ELF-1 (cell line): ENCODE measurements around the gene LRRC8A.
"Not testable (repeated sequence)": the region's sequence is repeated elsewhere in the genome, so short reads cannot be mapped to it uniquely, and the experiment has no call there.

Source experiments
- DNase-seq: peaks from one replicate; pipeline ENCODE4 v3.0.0-alpha.2; 2016; ENCODE audit warnings: low read depth, low spot score

LRRC8A gene

DNA sequence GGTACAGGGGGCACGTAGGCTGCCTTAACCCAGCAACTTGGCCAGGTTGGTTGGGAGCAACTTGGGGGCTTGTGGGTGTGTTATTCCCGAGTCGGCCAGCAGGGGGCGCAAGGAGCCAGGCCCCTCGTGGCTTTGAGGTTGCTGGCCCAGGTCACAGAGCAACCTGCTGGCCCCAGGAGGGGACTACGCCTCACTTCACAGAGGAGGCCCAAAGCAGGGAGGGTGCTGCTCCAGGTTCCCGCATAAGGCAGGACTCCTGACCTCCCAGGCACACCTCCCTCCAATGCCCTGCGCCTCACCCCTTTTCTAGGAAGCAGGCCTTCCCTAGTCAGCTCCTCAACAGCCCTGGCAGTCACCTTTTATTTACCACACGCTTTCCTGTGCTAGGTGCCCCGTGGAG lies 18.3 kb upstream of the LRRC8A start:
- peak; percentile 94 for DNase-seq

DNA sequence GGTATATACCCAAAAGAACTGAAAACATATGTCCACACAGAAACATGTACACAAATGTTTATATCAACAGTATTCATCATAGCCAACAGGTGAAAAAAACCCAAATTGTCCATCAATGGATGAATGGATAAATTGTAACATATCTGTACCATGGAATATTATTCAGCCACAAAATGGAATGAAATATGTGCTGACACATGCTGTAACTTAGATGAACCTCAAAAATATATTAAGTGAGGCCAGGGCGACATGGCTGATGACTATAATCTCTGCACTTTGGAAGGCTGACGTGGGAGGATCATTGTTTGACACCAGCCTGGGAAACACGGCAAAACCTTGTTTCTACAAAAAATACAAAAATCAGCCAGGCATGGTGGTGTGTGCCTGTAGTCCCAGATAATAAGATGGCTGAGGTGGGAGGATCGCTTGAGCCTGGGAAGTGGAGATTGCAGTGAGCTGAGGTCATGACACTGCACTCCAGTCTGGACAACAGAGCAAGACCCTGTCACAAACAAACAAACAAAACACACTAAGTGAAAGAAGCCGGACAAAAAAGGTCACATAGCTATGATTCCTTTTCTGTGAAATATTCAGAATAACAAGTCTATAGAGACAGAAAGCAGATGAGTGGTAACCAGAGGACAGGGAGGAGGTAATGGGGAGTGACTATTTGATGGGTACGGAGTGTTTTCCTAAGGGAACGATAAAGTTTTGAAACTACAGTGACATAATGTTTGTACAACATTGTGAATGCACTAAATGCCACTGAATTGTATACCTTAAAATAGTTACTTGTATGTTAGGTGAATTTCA lies 11.6 kb upstream of the LRRC8A start:
- no peak for DNase-seq

GRCh38 chr9:128870941-128871265 lies 11.0 kb upstream of the LRRC8A start:
- DNase-seq: not testable (repeated sequence)

DNA sequence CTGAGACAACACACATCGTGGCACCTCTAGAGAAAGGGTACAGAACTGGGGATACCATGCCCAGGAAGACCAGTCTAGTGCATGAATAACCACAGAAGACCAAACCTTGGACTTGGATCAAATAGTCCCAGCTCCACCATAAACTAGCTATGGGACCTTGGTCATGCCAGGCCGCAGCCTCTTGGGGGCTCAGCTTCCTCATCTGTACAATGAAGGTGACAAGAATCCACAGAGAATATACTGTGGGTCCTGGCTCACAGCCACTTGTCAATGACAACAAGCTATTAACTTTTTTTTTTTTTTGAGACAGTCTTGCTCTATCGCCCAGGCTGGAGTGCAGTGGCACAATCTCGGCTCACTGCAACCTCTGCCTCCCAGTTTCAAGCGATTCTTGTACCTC lies 4.1 kb upstream of the LRRC8A start:
- no peak for DNase-seq

DNA sequence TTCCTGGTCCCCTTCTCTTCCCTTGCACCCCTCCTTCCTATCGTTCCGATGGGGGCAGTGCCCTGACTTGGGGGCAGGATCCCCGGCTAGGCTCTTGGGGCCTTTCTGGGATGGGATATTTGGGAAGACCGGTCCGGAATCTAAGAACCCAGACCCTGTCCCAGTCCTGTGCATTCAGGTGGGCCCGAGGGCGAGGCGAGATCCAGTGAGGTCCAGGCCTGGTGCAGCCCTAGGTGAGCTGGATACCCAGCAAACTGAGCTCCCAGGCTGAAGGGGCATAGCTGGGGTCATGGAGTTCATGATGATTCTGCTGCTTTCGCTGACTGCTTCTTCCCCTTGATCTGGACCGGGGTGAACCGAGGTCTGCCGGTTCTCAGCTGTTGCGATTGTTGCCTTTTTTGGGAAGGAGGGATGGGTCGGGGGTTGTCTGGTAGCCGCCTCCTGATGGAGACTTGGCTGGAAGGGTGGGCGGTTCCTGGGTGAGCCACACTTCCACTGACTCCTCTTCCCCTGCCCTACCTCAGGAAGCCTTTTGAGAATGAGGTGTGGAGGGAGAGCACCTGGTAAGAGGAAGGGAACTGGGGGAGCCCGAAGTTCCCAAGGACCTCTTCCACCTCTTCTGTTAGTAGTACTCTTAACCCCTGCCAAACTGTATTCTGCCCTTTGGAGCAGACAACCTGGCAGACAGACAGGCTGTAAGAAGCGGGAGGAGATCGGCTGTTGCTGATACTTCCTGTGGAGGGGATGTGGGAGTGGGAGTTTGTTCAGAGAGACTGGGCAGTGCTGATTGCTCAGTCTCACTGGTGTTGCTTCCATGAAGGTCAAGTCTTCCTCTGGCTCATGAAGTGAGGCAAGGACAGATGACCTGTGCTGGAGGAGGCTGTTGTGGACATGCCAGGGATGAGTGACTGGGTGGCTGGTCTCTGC lies 1.0 kb downstream of the LRRC8A start:
- peak; percentile 62 for DNase-seq

DNA sequence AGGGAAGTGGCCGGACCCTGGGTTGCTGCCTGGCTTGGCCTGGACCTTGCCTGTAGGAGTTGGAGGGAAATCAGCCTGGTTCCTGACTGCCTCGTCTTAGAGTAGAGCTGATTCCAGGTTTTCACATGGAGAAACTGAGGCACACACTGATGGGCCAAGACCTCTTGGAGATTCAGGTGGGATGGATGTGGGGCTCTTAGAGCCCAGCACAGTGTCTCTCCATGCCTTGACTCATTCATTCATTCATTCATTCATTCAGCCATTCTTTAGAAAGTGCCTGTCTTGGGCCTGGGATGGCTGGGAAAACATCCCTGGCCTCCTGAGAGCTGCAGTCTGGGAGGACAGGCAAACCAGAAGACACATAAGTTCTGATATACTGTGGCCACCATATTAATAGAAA lies 2.2 kb downstream of the LRRC8A start:
- DNase-seq: no peak

DNA sequence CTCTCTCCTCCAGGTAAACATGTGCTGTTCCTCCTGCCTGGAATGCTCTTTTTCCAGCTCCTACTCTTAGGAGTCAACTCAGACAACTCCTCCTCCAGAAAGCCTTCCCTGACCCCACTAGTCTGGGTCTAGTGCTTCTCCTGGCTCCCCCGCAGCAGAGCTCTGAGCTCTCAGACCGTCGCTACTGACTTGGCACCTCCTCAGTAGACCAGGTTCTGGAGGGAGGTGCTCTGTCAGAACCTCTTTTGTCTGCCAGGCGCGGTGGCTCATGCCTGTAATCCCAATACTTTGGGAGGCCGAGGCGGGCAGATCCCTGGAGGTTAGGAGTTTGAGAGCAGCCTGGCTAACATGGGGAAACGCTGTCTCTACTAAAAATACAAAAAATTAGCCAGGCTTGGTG lies 3.4 kb downstream of the LRRC8A start:
- DNase-seq: no peak

DNA sequence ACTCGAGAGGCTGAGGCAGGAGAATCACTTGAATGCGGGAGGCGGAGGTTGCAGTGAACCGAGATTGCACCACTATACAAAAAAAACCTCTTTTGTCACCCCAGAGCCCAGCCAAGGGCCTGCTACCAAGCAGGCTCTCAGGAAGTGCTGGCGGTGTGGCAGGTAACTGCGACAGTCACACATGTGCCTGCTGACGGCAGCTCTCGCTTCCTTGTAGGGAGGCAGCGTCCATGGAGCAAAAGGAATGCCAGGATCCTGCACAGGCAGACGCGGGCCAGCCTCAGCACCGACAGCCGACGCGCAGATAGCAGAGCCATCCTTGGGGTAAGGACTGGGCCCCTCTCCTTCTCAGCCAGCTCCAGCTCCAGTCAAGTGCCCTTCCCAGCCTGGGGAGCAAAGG lies 3.9 kb downstream of the LRRC8A start:
- DNase-seq: no peak

- no peak for DNase-seq
Measured at GRCh38 chr9:128886211-128886891, 4.4 kb downstream of the LRRC8A start.

GRCh38 chr9:128887049-128887448 lies 5.1 kb downstream of the LRRC8A start:
- no peak for DNase-seq

- peak; percentile 80 for DNase-seq
Measured at GRCh38 chr9:128887914-128888350, 6.0 kb downstream of the LRRC8A start.

DNA sequence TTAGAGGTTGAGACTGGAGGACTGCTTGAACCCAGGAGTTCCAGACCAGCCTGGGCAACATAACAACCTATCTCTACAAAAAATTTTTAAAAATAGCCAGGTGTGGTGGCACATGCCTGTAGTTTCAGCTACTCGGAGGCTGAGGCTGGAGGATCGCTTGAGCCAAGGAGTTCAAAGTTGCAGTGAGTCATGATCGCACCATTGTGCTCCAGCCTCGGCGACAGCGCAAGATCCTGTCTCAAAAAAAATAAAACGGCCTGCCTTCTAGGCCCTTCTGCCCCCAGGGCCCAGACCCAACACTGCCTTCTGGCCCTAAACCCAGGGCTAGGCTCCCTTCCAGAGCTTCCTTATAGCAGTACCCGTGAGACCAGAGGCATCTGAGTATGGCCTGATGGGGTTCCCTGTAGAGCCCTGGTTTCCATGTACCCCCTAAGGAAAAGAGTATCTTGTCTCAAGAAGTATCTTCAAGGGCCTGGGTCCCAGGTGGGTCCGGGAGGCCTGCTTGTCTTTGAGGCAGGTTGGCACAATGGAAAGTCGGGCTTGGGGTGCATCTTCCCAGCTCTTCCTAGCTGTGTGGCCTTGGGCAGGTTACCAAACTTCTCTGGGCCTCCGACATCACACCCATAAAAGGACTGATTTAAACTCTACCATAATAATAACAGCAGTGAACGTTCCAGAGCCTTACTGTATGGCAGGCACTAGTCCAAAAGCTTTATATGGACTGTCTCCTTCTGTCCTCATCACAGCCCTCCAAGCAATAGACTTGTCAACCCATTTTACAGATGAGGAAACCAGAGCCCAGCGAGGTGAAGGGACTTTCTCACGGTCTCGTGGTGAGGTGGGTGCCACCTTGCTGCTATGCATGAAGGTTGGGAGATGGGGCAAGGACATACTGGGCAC lies 9.6 kb downstream of the LRRC8A start:
- DNase-seq: no peak

- DNase-seq: no peak
Measured at GRCh38 chr9:128892221-128892921, 10.4 kb downstream of the LRRC8A start.

DNA sequence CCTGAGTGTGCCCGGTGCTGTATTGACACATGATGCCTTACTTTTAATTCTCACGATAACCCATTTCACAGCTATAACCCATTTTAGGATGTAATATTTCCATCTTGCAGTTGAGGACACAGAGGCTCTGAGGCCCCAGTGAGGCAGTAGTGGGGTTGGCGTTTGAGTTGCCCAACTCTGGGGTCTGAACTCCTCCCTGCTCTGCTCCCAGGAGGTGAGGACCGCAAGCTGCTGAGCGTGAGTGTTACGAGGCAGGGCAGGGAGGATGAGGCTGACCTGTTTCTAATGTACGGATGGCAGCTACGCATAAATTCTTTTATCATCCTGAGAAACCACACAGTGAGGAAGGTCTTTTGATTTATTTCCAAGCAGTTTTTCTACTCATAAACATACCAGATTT lies 11.4 kb downstream of the LRRC8A start:
- DNase-seq: no peak

- DNase-seq: no peak
Measured at GRCh38 chr9:128894764-128895163, 12.8 kb downstream of the LRRC8A start.

DNA sequence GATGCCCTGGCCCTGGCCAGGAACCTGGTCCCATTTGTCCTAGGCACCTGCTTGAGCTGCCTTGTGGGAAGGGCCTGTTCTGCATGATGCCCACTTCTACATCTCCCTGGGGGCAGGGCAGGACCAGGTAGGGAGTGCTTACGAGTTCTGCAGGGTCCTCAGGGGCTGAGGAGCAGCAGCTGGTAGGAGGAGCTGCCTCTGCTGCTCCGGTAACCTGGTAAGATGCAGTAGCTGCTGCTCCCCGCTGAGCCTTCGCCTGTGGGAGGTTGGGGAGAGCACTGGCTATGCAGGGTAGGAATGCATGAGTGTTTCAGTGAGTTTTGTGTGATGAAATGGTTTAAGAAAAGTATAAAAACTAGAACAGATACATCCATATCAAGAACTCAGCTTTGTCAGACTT lies 13.6 kb downstream of the LRRC8A start:
- no peak for DNase-seq

- DNase-seq: no peak
Measured at GRCh38 chr9:128898382-128898781, 16.4 kb downstream of the LRRC8A start.

GRCh38 chr9:128898845-128899565 lies 17.1 kb downstream of the LRRC8A start:
- DNase-seq: no peak

DNA sequence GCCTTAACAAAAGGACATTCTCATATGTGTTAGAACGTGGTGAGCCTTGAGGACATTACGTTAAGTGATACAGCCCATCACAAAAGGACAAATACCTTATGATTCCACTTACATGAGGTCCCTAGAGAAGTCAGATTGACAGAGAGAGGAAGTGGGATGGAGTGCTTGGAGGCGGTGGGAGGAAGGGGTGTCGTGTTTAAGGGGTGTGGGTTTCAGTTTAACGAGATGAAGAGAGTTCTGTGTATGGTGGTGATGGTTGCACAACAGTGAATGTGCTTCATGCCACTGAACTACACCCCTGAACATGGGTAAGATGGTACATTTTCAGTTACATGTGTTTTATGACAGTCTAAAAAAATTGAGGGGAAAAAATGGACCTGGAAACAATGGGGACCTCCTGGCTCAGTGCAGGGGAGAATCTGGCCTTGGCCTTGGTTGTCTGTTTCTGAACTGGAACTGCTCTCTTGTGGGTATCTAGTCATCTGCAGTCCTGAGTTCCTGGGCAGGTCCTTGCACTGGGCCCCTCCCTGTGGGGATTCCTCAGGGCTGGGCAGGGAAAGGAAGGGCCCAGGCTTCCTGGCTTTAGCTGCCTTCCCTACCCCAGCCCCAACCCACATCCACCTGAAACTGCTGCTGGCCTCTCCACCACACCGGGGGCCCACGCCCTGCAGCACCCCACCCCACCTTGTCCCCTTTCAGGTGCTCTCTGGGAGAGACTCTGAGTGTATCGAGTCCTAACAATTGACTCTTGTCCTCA lies 17.8 kb downstream of the LRRC8A start:
- no peak for DNase-seq
